ENCODE results near the gene NUDT8. TPM values are rescaled to one million over a fixed set of nuclear protein-coding genes. Genes with fewer than 3 reads are reported as not detected.

NUDT8 gene
- total and polyA plus RNA-seq, 3 experiments from 2014 or later = 3.5 to 27.9 (median 26.2) TPM

DNA sequence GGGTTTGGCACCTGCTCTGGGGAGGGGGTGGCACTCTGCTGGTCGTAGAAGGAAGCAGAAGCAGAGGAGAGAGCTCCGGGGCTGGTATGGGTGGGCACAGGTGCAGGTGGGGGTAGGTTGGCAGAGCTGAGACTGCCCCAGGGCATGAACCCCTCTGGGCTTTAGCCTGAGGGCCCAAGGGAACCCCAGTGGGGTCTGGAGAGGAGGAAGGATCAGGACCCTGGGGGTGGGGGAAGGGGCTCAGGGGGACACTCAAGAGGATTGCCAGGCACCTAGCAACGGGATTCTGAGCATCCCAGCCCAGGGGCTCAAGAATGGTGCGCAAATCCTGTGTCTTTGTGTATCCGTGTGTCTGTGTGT is 38.4 kb upstream of the NUDT8 start:
- Mint-ChIP-seq H3K27ac (no peak overlapping the region), H3K4me3 (no peak overlapping the region), H3K36me3 (no peaks in the 10 kb centered on the region), H3K9me3 (no peaks in the 10 kb centered on the region), H3K4me1 (no peaks in the 10 kb centered on the region), H3K27me3 (peaks cover 4% of the 10 kb centered on the region in 2 donors)
- CTCF ChIA-PET = no interaction called here
- Histone ChIP-seq H3K27ac (ENCODE audit: low read depth, low read length) (no peak overlapping the region), H3K4me3 (ENCODE audit: low read length) (no peak overlapping the region), H3K36me3 (ENCODE audit: insufficient read depth, low read length) (no peaks in the 10 kb centered on the region), H3K27me3 (ENCODE audit: insufficient read depth, low read length, poor library complexity, severe bottlenecking) (peaks cover under 1% of the 10 kb centered on the region), H3K9me3 (ENCODE audit: low read length) (no peaks in the 10 kb centered on the region), H3K4me1 (ENCODE audit: insufficient read depth, low read length) (no peaks in the 10 kb centered on the region)
- POLR2A ChIA-PET = no interaction called here
- DNase-seq = no peak

DNA sequence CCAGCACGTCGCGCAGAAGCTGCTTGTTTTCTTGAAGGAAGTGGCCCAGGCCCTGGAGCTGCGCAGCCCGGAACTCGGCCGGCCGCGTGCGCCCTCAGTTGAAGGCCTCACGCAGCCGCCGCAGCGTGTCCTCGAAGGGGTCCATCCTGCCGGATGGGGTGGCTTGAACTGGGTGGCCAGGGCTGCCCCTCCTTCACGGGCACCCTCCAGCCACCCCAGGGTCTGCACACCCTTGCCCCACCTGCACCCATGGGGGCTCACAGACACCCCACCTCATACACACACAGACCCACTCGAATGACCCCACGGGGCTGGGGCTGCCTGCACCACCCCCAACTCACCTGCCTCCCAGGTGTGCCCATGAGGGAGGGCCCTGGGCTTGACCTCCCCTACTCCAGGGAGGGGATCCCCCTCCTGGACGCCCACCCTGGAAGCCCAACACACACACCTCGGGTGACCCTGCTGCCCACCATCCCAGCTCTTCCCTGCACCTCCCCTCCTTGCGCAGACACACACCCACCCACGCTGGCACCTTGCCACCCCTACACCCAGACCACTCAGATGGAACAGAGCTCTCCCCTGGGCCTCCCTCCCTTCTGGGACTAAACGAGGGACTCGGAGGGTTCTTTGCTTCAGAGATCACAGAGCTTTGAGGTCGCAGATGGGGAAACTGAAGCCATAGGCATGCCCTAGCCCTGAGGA is 37.9 kb upstream of the NUDT8 start:
- POLR2A ChIA-PET = no interaction called here

GRCh38 chr11:67666676-67667489 is 37.1 kb upstream of the NUDT8 start:
- no peaks in the 10 kb centered on the region for H3K27me3 Mint-ChIP-seq
- H3K36me3 Mint-ChIP-seq = no peaks in the 10 kb centered on the region
- no peak overlapping the region for H3K27ac Mint-ChIP-seq
- no peak overlapping the region for H3K4me3 ChIP-seq (ENCODE audit: low read length)
- DNase-seq = no peak
- H3K36me3 ChIP-seq (ENCODE audit: insufficient read depth, low read length) = no peaks in the 10 kb centered on the region
- H3K9me3 Mint-ChIP-seq = no peaks in the 10 kb centered on the region
- H3K4me1 Mint-ChIP-seq = no peaks in the 10 kb centered on the region
- CTCF ChIA-PET = interaction anchor here (0.7 to 1.7 kb wide), 2 partner anchors 8 to 9 kb away, joined by 3 to 6 read pairs; no protein-coding TSS in a partner anchor
- H3K27me3 ChIP-seq (ENCODE audit: insufficient read depth, low read length, poor library complexity, severe bottlenecking) = no peaks in the 10 kb centered on the region
- no peak overlapping the region for H3K4me3 Mint-ChIP-seq
- no peak overlapping the region for H3K27ac ChIP-seq (ENCODE audit: low read depth, low read length)
- POLR2A ChIA-PET = no interaction called here
- no peaks in the 10 kb centered on the region for H3K4me1 ChIP-seq (ENCODE audit: insufficient read depth, low read length)
- H3K9me3 ChIP-seq (ENCODE audit: low read length) = no peaks in the 10 kb centered on the region

More for the DNA sequence above, 37.9 kb upstream of the NUDT8 start:
- Mint-ChIP-seq H3K36me3 (no peaks in the 10 kb centered on the region), H3K4me1 (no peaks in the 10 kb centered on the region), H3K9me3 (no peaks in the 10 kb centered on the region), H3K27ac (no peak overlapping the region), H3K4me3 (no peak overlapping the region), H3K27me3 (peaks cover 3 to 4% of the 10 kb centered on the region in 2 donors)
- Histone ChIP-seq H3K27ac (ENCODE audit: low read depth, low read length) (no peak overlapping the region), H3K4me3 (ENCODE audit: low read length) (no peak overlapping the region), H3K9me3 (ENCODE audit: low read length) (no peaks in the 10 kb centered on the region), H3K36me3 (ENCODE audit: insufficient read depth, low read length) (no peaks in the 10 kb centered on the region), H3K27me3 (ENCODE audit: insufficient read depth, low read length, poor library complexity, severe bottlenecking) (no peaks in the 10 kb centered on the region), H3K4me1 (ENCODE audit: insufficient read depth, low read length) (no peaks in the 10 kb centered on the region)
- CTCF ChIA-PET = interaction anchor here (1.7 kb wide), 1 partner anchor 9 kb away, joined by 6 read pairs; no protein-coding TSS in a partner anchor
- no peak for DNase-seq

GRCh38 chr11:67666303-67666645 is 36.5 kb upstream of the NUDT8 start:
- no peak overlapping the region for H3K27ac ChIP-seq (ENCODE audit: low read depth, low read length)
- CTCF ChIA-PET = interaction anchor here (0.7 to 1.7 kb wide), 2 partner anchors 8 to 9 kb away, joined by 3 to 6 read pairs; no protein-coding TSS in a partner anchor
- no peak overlapping the region for H3K27ac Mint-ChIP-seq
- POLR2A ChIA-PET = no interaction called here
- H3K4me3 Mint-ChIP-seq = no peak overlapping the region
- no peaks in the 10 kb centered on the region for H3K4me1 Mint-ChIP-seq
- H3K27me3 Mint-ChIP-seq = no peaks in the 10 kb centered on the region
- H3K9me3 ChIP-seq (ENCODE audit: low read length) = no peaks in the 10 kb centered on the region
- H3K9me3 Mint-ChIP-seq = no peaks in the 10 kb centered on the region
- H3K36me3 Mint-ChIP-seq = no peaks in the 10 kb centered on the region
- no peaks in the 10 kb centered on the region for H3K27me3 ChIP-seq (ENCODE audit: insufficient read depth, low read length, poor library complexity, severe bottlenecking)
- no peak for DNase-seq
- H3K4me1 ChIP-seq (ENCODE audit: insufficient read depth, low read length) = no peaks in the 10 kb centered on the region
- no peaks in the 10 kb centered on the region for H3K36me3 ChIP-seq (ENCODE audit: insufficient read depth, low read length)
- H3K4me3 ChIP-seq (ENCODE audit: low read length) = no peak overlapping the region

DNA sequence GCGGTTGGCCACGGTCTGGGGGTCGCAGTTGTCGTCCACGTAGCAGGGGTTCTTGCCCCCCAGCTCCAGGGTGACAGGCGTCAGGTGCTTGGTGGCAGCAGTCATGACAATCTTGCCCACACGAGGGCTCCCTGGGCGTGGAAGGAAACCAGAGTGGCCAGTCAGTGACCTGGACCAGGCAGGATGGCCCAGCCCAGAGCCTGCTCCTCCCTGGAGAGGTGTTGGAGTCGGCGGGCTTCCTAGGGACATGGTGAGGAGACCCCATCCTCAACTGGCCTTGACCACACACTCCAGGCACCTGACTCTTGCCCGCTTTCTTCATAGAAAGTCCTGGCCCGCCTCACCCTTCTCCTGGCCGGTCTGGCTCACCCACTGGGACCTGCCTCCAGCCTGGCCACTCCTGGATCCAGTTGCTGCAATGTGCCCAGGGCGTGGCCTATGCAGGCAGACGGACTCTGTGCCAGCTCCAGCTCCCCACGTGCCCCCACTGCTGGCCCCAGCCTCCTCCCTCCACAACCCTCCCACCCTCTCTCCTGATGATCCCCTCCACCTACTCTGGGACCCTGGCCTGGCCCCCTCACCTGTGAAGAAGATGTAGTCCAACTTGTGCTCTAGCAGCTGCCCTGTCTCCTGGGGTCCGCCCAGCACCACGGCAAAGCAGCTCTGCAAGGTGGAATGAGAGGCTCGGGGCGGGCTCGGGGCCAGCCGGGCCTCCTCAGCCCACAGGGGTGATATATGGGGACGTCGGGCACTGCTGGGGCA is 36.0 kb upstream of the NUDT8 start:
- Mint-ChIP-seq H3K27ac (no peak overlapping the region), H3K4me3 (no peak overlapping the region), H3K9me3 (no peaks in the 10 kb centered on the region), H3K27me3 (no peaks in the 10 kb centered on the region), H3K36me3 (no peaks in the 10 kb centered on the region), H3K4me1 (no peaks in the 10 kb centered on the region)
- CTCF ChIA-PET = no interaction called here
- no peaks in the 10 kb centered on the region for H3K9me3 ChIP-seq (ENCODE audit: low read length)
- no peaks in the 10 kb centered on the region for H3K27me3 ChIP-seq (ENCODE audit: insufficient read depth, low read length, poor library complexity, severe bottlenecking)
- no peaks in the 10 kb centered on the region for H3K36me3 ChIP-seq (ENCODE audit: insufficient read depth, low read length)
- POLR2A ChIA-PET = no interaction called here
- DNase-seq = no peak
- H3K4me3 ChIP-seq (ENCODE audit: low read length) = no peak overlapping the region
- H3K27ac ChIP-seq (ENCODE audit: low read depth, low read length) = no peak overlapping the region
- no peaks in the 10 kb centered on the region for H3K4me1 ChIP-seq (ENCODE audit: insufficient read depth, low read length)

DNA sequence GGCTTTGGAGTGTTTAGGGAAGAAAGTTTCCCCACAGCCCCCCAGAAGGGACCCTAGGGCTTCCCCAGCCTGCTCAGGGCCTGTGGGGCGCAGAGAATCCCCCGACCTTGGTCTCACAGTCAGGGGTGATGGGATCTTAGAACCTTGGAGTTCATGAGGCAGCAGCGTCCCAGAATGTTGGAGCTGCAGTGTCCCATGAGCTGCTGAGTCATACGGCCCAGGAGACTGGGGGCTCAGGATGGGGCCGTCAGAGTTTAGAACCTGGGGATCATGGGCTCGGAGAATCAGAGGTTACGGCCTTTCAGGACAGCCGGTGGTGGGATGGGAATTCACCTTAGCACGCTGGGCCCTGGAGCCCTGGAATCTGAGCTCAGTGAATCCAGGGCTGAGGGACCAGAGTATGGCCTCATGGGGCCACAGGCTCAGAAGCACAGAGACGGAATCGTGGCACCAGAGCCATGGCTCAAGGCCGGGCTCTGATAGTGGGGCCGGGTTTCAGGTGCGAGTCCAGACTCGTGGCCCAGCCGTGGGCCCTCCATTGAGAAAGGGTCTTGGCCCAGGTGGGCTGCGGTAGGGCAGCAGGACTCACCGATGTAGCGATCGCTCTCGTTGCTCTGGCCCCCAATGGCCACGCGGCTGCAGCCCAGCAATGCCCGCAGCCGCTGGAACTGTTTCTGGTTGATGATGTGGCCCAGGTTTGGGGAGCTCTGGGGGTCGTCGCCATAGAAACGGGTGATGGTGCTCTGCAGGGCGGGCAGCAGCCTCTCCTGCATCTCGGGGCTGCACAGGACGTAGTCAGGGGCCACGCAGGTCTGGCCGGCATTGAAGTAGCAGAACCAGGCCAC is 35.2 kb upstream of the NUDT8 start:
- Mint-ChIP-seq H3K4me3 (no peak overlapping the region), H3K9me3 (no peaks in the 10 kb centered on the region), H3K36me3 (no peaks in the 10 kb centered on the region), H3K27ac (no peak overlapping the region), H3K4me1 (no peaks in the 10 kb centered on the region), H3K27me3 (no peaks in the 10 kb centered on the region)
- Histone ChIP-seq H3K9me3 (ENCODE audit: low read length) (no peaks in the 10 kb centered on the region), H3K4me1 (ENCODE audit: insufficient read depth, low read length) (no peaks in the 10 kb centered on the region), H3K36me3 (ENCODE audit: insufficient read depth, low read length) (no peaks in the 10 kb centered on the region), H3K27me3 (ENCODE audit: insufficient read depth, low read length, poor library complexity, severe bottlenecking) (no peaks in the 10 kb centered on the region), H3K4me3 (ENCODE audit: low read length) (no peak overlapping the region), H3K27ac (ENCODE audit: low read depth, low read length) (no peak overlapping the region)
- DNase-seq = no peak
- POLR2A ChIA-PET = no interaction called here
- CTCF ChIA-PET = no interaction called here

DNA sequence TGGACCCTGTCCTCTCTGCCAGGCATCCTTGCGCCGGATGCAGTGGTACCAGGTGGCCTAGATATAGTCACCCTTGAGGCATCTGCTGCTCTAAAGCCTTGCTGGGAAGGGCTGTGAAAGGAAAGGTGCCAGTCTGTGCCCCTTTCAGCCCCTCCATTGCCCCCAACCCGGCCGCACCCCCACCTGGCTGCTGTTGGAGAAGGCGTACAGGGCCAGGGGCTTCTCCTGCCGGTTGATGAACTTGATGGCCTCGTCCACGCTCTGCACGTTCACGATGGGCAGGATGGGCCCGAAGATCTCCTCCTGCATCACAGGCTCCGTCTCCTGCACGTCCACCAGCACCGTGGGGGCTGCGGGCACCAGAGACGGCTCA is 34.5 kb upstream of the NUDT8 start:
- Mint-ChIP-seq H3K4me1 (peaks cover 0 to 2% (median 1%) of the 10 kb centered on the region in 3 donors), H3K27me3 (no peaks in the 10 kb centered on the region), H3K9me3 (no peaks in the 10 kb centered on the region), H3K4me3 (no peak overlapping the region), H3K27ac (no peak overlapping the region), H3K36me3 (no peaks in the 10 kb centered on the region)
- Histone ChIP-seq H3K4me1 (ENCODE audit: insufficient read depth, low read length) (no peaks in the 10 kb centered on the region), H3K27me3 (ENCODE audit: insufficient read depth, low read length, poor library complexity, severe bottlenecking) (no peaks in the 10 kb centered on the region), H3K36me3 (ENCODE audit: insufficient read depth, low read length) (no peaks in the 10 kb centered on the region), H3K4me3 (ENCODE audit: low read length) (no peak overlapping the region), H3K9me3 (ENCODE audit: low read length) (no peaks in the 10 kb centered on the region), H3K27ac (ENCODE audit: low read depth, low read length) (no peak overlapping the region)
- no peak for DNase-seq
- ChIA-PET CTCF (no interaction called here), POLR2A (no interaction called here)
